Measurements from ENCODE around the gene PARD3B.
A peak's percentile ranks its signal among the peaks of the same experiment; 100 is the strongest.

PARD3B gene

GRCh38 chr2:205451901-205452512 lies 906.7 kb downstream of the PARD3B start:
- Mint-ChIP-seq H3K27me3 (no peaks in the 10 kb centered on the region), H3K4me1 (no peaks in the 10 kb centered on the region), H3K27ac (no peak overlapping the region), H3K4me3 (no peak overlapping the region), H3K9me3 (peaks cover 0 to 5% of the 10 kb centered on the region in 2 donors)
- no peak for ATAC-seq
- no peak for DNase-seq

GRCh38 chr2:205453202-205453601 lies 907.9 kb downstream of the PARD3B start:
- Mint-ChIP-seq H3K27ac (no peak overlapping the region), H3K4me1 (no peaks in the 10 kb centered on the region), H3K4me3 (no peak overlapping the region), H3K9me3 (peaks cover 0 to 5% of the 10 kb centered on the region in 2 donors), H3K27me3 (no peaks in the 10 kb centered on the region)
- DNase-seq = no peak
- ATAC-seq = no peak

GRCh38 chr2:205456682-205457081 lies 911.4 kb downstream of the PARD3B start:
- Mint-ChIP-seq H3K27ac (no peak overlapping the region), H3K4me3 (no peak overlapping the region), H3K27me3 (no peaks in the 10 kb centered on the region), H3K4me1 (peaks cover 5% of the 10 kb centered on the region), H3K9me3 (peaks cover 0 to 5% of the 10 kb centered on the region in 2 donors)
- no peak for ATAC-seq
- DNase-seq = no peak

- peaks cover 0 to 5% of the 10 kb centered on the region in 2 donors for H3K9me3 Mint-ChIP-seq
- ATAC-seq = no peak
- DNase-seq = no peak
- peaks cover 7% of the 10 kb centered on the region for H3K4me1 Mint-ChIP-seq
- no peaks in the 10 kb centered on the region for H3K27me3 Mint-ChIP-seq
- no peak overlapping the region for H3K4me3 Mint-ChIP-seq
- no peak overlapping the region for H3K27ac Mint-ChIP-seq
Observed at GRCh38 chr2:205460217-205460616, 914.9 kb downstream of the PARD3B start.

- Mint-ChIP-seq H3K27ac (no peak overlapping the region), H3K4me3 (no peak overlapping the region), H3K4me1 (peaks cover 7% of the 10 kb centered on the region), H3K9me3 (no peaks in the 10 kb centered on the region), H3K27me3 (no peaks in the 10 kb centered on the region)
- DNase-seq (peak in 1 of 2 donors; percentile 11), ATAC-seq (peak; percentile 70)
Observed at GRCh38 chr2:205461169-205461568, 915.9 kb downstream of the PARD3B start.

GRCh38 chr2:205461678-205462665 lies 916.7 kb downstream of the PARD3B start:
- H3K4me3 Mint-ChIP-seq = no peak overlapping the region
- H3K9me3 Mint-ChIP-seq = no peaks in the 10 kb centered on the region
- no peak overlapping the region for H3K27ac Mint-ChIP-seq
- DNase-seq (peak in 1 of 2 donors; percentile 26), ATAC-seq (peak; percentile 89)
- H3K4me1 Mint-ChIP-seq = peaks cover 7% of the 10 kb centered on the region
- no peaks in the 10 kb centered on the region for H3K27me3 Mint-ChIP-seq

- DNase-seq = no peak
Observed at GRCh38 chr2:205462681-205463345, 917.5 kb downstream of the PARD3B start.

GRCh38 chr2:205463466-205464025 lies 918.3 kb downstream of the PARD3B start:
- Mint-ChIP-seq H3K4me3 (no peak overlapping the region), H3K9me3 (no peaks in the 10 kb centered on the region), H3K27me3 (no peaks in the 10 kb centered on the region), H3K4me1 (peaks cover 7% of the 10 kb centered on the region), H3K27ac (no peak overlapping the region)
- DNase-seq = no peak
- no peak for ATAC-seq

More at GRCh38 chr2:205462681-205463345, 917.5 kb downstream of the PARD3B start:
- ATAC-seq = no peak
- H3K9me3 Mint-ChIP-seq = no peaks in the 10 kb centered on the region
- no peak overlapping the region for H3K4me3 Mint-ChIP-seq
- peaks cover 7% of the 10 kb centered on the region for H3K4me1 Mint-ChIP-seq
- no peaks in the 10 kb centered on the region for H3K27me3 Mint-ChIP-seq
- no peak overlapping the region for H3K27ac Mint-ChIP-seq

GRCh38 chr2:205464681-205465080 lies 919.4 kb downstream of the PARD3B start:
- ATAC-seq (no peak), DNase-seq (no peak)
- Mint-ChIP-seq H3K27me3 (no peaks in the 10 kb centered on the region), H3K27ac (no peak overlapping the region), H3K4me1 (peaks cover 7% of the 10 kb centered on the region), H3K4me3 (no peak overlapping the region), H3K9me3 (no peaks in the 10 kb centered on the region)

GRCh38 chr2:205465791-205466190 lies 920.5 kb downstream of the PARD3B start:
- Mint-ChIP-seq H3K4me1 (peaks cover 7% of the 10 kb centered on the region), H3K27ac (no peak overlapping the region), H3K27me3 (no peaks in the 10 kb centered on the region), H3K4me3 (no peak overlapping the region), H3K9me3 (no peaks in the 10 kb centered on the region)
- no peak for DNase-seq
- no peak for ATAC-seq

- Mint-ChIP-seq H3K27me3 (no peaks in the 10 kb centered on the region), H3K4me1 (no peaks in the 10 kb centered on the region), H3K27ac (no peak overlapping the region), H3K9me3 (no peaks in the 10 kb centered on the region), H3K4me3 (no peak overlapping the region)
- ATAC-seq = no peak
- no peak for DNase-seq
Observed at GRCh38 chr2:205471776-205472175, 926.5 kb downstream of the PARD3B start.

- Mint-ChIP-seq H3K4me3 (no peak overlapping the region), H3K9me3 (no peaks in the 10 kb centered on the region), H3K4me1 (no peaks in the 10 kb centered on the region), H3K27ac (no peak overlapping the region), H3K27me3 (no peaks in the 10 kb centered on the region)
- ATAC-seq = peak; percentile 93
- DNase-seq = no peak
Observed at GRCh38 chr2:205473791-205474190, 928.5 kb downstream of the PARD3B start.

- Mint-ChIP-seq H3K4me1 (no peaks in the 10 kb centered on the region), H3K27me3 (no peaks in the 10 kb centered on the region), H3K4me3 (no peak overlapping the region), H3K9me3 (no peaks in the 10 kb centered on the region), H3K27ac (no peak overlapping the region)
- DNase-seq (no peak), ATAC-seq (no peak)
Observed at GRCh38 chr2:205474741-205475415, 929.6 kb downstream of the PARD3B start.

- H3K4me1 Mint-ChIP-seq = no peaks in the 10 kb centered on the region
- DNase-seq (no peak), ATAC-seq (no peak)
- H3K4me3 Mint-ChIP-seq = no peak overlapping the region
- no peaks in the 10 kb centered on the region for H3K27me3 Mint-ChIP-seq
- no peaks in the 10 kb centered on the region for H3K9me3 Mint-ChIP-seq
- no peak overlapping the region for H3K27ac Mint-ChIP-seq
Observed at GRCh38 chr2:205475416-205475768, 930.1 kb downstream of the PARD3B start.

GRCh38 chr2:205477016-205477705 lies 931.9 kb downstream of the PARD3B start:
- Mint-ChIP-seq H3K9me3 (no peaks in the 10 kb centered on the region), H3K4me3 (no peak overlapping the region), H3K4me1 (no peaks in the 10 kb centered on the region), H3K27ac (no peak overlapping the region), H3K27me3 (no peaks in the 10 kb centered on the region)
- ATAC-seq (no peak), DNase-seq (no peak)
